Upper lobe of left lung (tissue), 6 donors: ENCODE results near the gene NAP1L4. TPM values are rescaled to one million over a fixed set of nuclear protein-coding genes. Genes with fewer than 3 reads are reported as not detected.

ENCODE experiments used
- ATAC-seq, 2 donors: fragments of 200-7000 bp; cut with Tn5 transposase; one replicate each; pipeline ENCODE4 v1.9.1; 2022; ENCODE audit warnings: mild to moderate bottlenecking in 2 of 2, moderate library complexity in 2 of 2; ENCODE audit not compliant: low FRiP score in 2 of 2
- DNase-seq, 2 donors: peaks; one replicate each; pipeline ENCODE4 v3.0.0-alpha.2; 2019 to 2020
- H3K27ac ChIP-seq, 4 donors: fragments of 200-600 bp; sonication (generic); one replicate each; pipeline ENCODE4 v1.5.1; 2016 to 2019
- H3K27me3 ChIP-seq, 4 donors: fragments of 200-600 bp; sonication (generic); one replicate each; pipeline ENCODE4 v1.5.1; 2017 to 2019
- H3K36me3 ChIP-seq, 4 donors: fragments of 200-600 bp; sonication (generic); one replicate each; pipeline ENCODE4 v1.5.1; 2016 to 2019
- H3K4me1 ChIP-seq, 4 donors: fragments of 200-600 bp; sonication (generic); one replicate each; pipeline ENCODE4 v1.5.1; 2018 to 2019
- H3K4me3 ChIP-seq, 4 donors: fragments of 200-600 bp; sonication (generic); one replicate each; pipeline ENCODE4 v1.5.1; 2017 to 2019; ENCODE audit warnings: mild to moderate bottlenecking in 2 of 4, moderate library complexity in 1 of 4
- H3K9me3 ChIP-seq, 4 donors: fragments of 200-600 bp; sonication (generic); one replicate each; pipeline ENCODE4 v1.5.1; 2018 to 2019
- CTCF ChIP-seq, 6 experiments: fragments of 450-650 bp in 4 of 6; fragments of 200-600 bp in 2 of 6; sonication (generic) in 2 of 6; IDR thresholded peaks; one replicate each; pipeline ENCODE4 v1.5.1; 2016 to 2019; ENCODE audit warnings: antibody characterized with exemption in 6 of 6
- EP300 ChIP-seq, 4 donors: sonication (generic); formaldehyde crosslinking; IDR thresholded peaks; one replicate each; pipeline ENCODE4 v1.5.1; 2017; ENCODE audit warnings: antibody characterized with exemption in 4 of 4, control low read depth in 2 of 4
- POLR2A ChIP-seq, 4 donors: fragments of 450-650 bp; IDR thresholded peaks; one replicate each; pipeline ENCODE4 v1.5.1; 2016 to 2017; ENCODE audit warnings: antibody characterized with exemption in 4 of 4, mild to moderate bottlenecking in 2 of 4
- POLR2AphosphoS5 ChIP-seq, 2 donors: sonication (generic); formaldehyde crosslinking; IDR thresholded peaks; one replicate each; pipeline ENCODE4 v1.5.1; 2017; ENCODE audit warnings: antibody characterized with exemption in 2 of 2
- WGBS, 2 donors: methylation state at CpG; one replicate each; pipeline ENCODE4 v1.1.5; 2017 to 2018; 5-methylcytosine and 5-hydroxymethylcytosine counted together
- total RNA-seq, 6 donors: library from RNA; depleted of rRNA in 4 of 6; stranded (reverse); fragments of >200 nt in 4 of 6; gene quantifications; one replicate each; pipeline versions ENCODE4 v1.1.0 to v1.2.1, GENCODE V29; 2016 to 2021
- donor health status: DM: no; HTN: no; CAD: no; lungs with moderate emphysema.
- donor health status: DM: no; HTN: yes; CAD: no; lungs with severe emphysema.

The NAP1L4 gene
- total RNA-seq, 6 donors from 2014 or later = 81.1 to 194 (median 103) TPM

GRCh38 chr11:2955906-2956476 is 36.1 kb downstream of the NAP1L4 start:
- Histone ChIP-seq H3K36me3 (peaks cover 36 to 100% (median 85%) of the 10 kb centered on the region in 4 donors), H3K27ac (no peak overlapping the region), H3K9me3 (no peaks in the 10 kb centered on the region), H3K4me3 (no peak overlapping the region), H3K27me3 (no peaks in the 10 kb centered on the region), H3K4me1 (peaks cover 0 to 9% (median 6%) of the 10 kb centered on the region in 4 donors)
- TF ChIP-seq CTCF (IDR thresholded peaks at IDR 0.05) (no peak), POLR2A (IDR thresholded peaks at IDR 0.05) (no peak), EP300 (IDR thresholded peaks at IDR 0.05) (no peak), POLR2AphosphoS5 (IDR thresholded peaks at IDR 0.05) (no peak)
- ATAC-seq = no peak
- no peak for DNase-seq
- WGBS, 2 donors = 77 to 86% methylated on average over 3 to 6 of the region's 6 CpGs

- H3K4me3 ChIP-seq = no peak overlapping the region
- DNase-seq = no peak
- peaks cover 0 to 11% (median 6%) of the 10 kb centered on the region in 4 donors for H3K4me1 ChIP-seq
- no peak for ATAC-seq
- TF ChIP-seq CTCF (IDR thresholded peaks at IDR 0.05) (no peak), POLR2A (IDR thresholded peaks at IDR 0.05) (no peak), EP300 (IDR thresholded peaks at IDR 0.05) (no peak), POLR2AphosphoS5 (IDR thresholded peaks at IDR 0.05) (no peak)
- no peaks in the 10 kb centered on the region for H3K27me3 ChIP-seq
- H3K27ac ChIP-seq = no peak overlapping the region
- H3K36me3 ChIP-seq = peaks cover 39 to 100% (median 86%) of the 10 kb centered on the region in 4 donors
- WGBS, 2 donors = 86 to 91% methylated on average over 6 of the region's 6 CpGs
- no peaks in the 10 kb centered on the region for H3K9me3 ChIP-seq
Observed at GRCh38 chr11:2954263-2954662, 37.9 kb downstream of the NAP1L4 start.

GRCh38 chr11:2952290-2952689 is 39.8 kb downstream of the NAP1L4 start:
- no peak overlapping the region for H3K27ac ChIP-seq
- no peak for ATAC-seq
- peaks cover 41 to 100% (median 81%) of the 10 kb centered on the region in 4 donors for H3K36me3 ChIP-seq
- H3K4me3 ChIP-seq = no peak overlapping the region
- TF ChIP-seq EP300 (IDR thresholded peaks at IDR 0.05) (no peak), CTCF (IDR thresholded peaks at IDR 0.05) (no peak), POLR2A (IDR thresholded peaks at IDR 0.05) (no peak), POLR2AphosphoS5 (IDR thresholded peaks at IDR 0.05) (no peak)
- DNase-seq = no peak
- WGBS, 2 donors = 40 to 68% methylated on average over 4 to 6 of the region's 6 CpGs
- H3K9me3 ChIP-seq = no peaks in the 10 kb centered on the region
- no peaks in the 10 kb centered on the region for H3K27me3 ChIP-seq
- H3K4me1 ChIP-seq = peaks cover 0 to 11% (median 6%) of the 10 kb centered on the region in 4 donors

GRCh38 chr11:2951231-2952110 is 40.7 kb downstream of the NAP1L4 start:
- Histone ChIP-seq H3K27ac (peak overlapping the region in 1 of 4 donors; percentile 10), H3K36me3 (peaks cover 39 to 95% (median 74%) of the 10 kb centered on the region in 4 donors), H3K4me1 (peaks cover 2 to 11% (median 6%) of the 10 kb centered on the region in 4 donors), H3K27me3 (no peaks in the 10 kb centered on the region), H3K4me3 (no peak overlapping the region), H3K9me3 (no peaks in the 10 kb centered on the region)
- 76 to 81% methylated on average over 9 of the region's 9 CpGs for WGBS, 2 donors
- DNase-seq = no peak
- ATAC-seq = no peak
- no peak for TF ChIP-seq EP300 (IDR thresholded peaks at IDR 0.05)

GRCh38 chr11:2950825-2951224 is 41.3 kb downstream of the NAP1L4 start:
- no peaks in the 10 kb centered on the region for H3K9me3 ChIP-seq
- ATAC-seq (no peak), DNase-seq (no peak)
- 61 to 66% methylated on average over 1 of the region's 1 CpG for WGBS, 2 donors
- no peak overlapping the region for H3K4me3 ChIP-seq
- H3K36me3 ChIP-seq = peaks cover 33 to 89% (median 69%) of the 10 kb centered on the region in 4 donors
- no peak overlapping the region for H3K27ac ChIP-seq
- H3K27me3 ChIP-seq = no peaks in the 10 kb centered on the region
- H3K4me1 ChIP-seq = peaks cover 9 to 16% (median 11%) of the 10 kb centered on the region in 4 donors
- peak in 1 of 4 donors; percentile 37 for TF ChIP-seq EP300 (IDR thresholded peaks at IDR 0.05)
- no peak for TF ChIP-seq CTCF (IDR thresholded peaks at IDR 0.05)
